HG02588 (cell line): ENCODE data around the gene C11orf91.
"Not testable (repeated sequence)": the region's sequence is repeated elsewhere in the genome, so short reads cannot be mapped to it uniquely, and the experiment has no call there.

Experiments used
- ATAC-seq: cut with Tn5 transposase; IDR thresholded peaks from one replicate; pipeline ENCODE4 v1.9.1; 2021; ENCODE audit warnings: mild to moderate bottlenecking, moderate library complexity; ENCODE audit not compliant: unreplicated experiment

C11orf91 gene

GRCh38 chr11:33700502-33701271, at the start of gene C11orf91:
Gene C11orf91, minus strand, starts transcription at chr11:33700826. Its CDS starts 86 bp downstream, at chr11:33700740.
- ATAC-seq = peak; percentile 82

- no peak for ATAC-seq
Observed at GRCh38 chr11:33747979-33748378, 47.4 kb upstream of the C11orf91 start.

GRCh38 chr11:33743291-33743690, 42.7 kb upstream of the C11orf91 start:
- no peak for ATAC-seq

- no peak for ATAC-seq
Observed at GRCh38 chr11:33742249-33742851, 41.7 kb upstream of the C11orf91 start.

GRCh38 chr11:33741806-33742205, 41.2 kb upstream of the C11orf91 start:
- ATAC-seq = no peak

GRCh38 chr11:33737362-33737821, 36.8 kb upstream of the C11orf91 start:
- ATAC-seq = no peak

- peak; percentile 56 for ATAC-seq
Observed at GRCh38 chr11:33736148-33736812, 35.7 kb upstream of the C11orf91 start, which contains the start of gene CD59. Gene CD59, minus strand, starts transcription at chr11:33736423. Its CDS starts 13,978 bp downstream, at chr11:33722445.

GRCh38 chr11:33735271-33736147, 34.9 kb upstream of the C11orf91 start:
- ATAC-seq = peak; percentile 59

- ATAC-seq = no peak
Observed at GRCh38 chr11:33734441-33735270, 34.0 kb upstream of the C11orf91 start.

GRCh38 chr11:33733980-33734379, 33.4 kb upstream of the C11orf91 start:
- no peak for ATAC-seq

- no peak for ATAC-seq
Observed at GRCh38 chr11:33731723-33732531, 31.3 kb upstream of the C11orf91 start.

- no peak for ATAC-seq
Observed at GRCh38 chr11:33730716-33731115, 30.1 kb upstream of the C11orf91 start.

GRCh38 chr11:33729072-33729664, 28.5 kb upstream of the C11orf91 start:
- not testable (repeated sequence) for ATAC-seq

- ATAC-seq = not testable (repeated sequence)
Observed at GRCh38 chr11:33727539-33727938, 26.9 kb upstream of the C11orf91 start.

- ATAC-seq = no peak
Observed at GRCh38 chr11:33725496-33725895, 24.9 kb upstream of the C11orf91 start.

GRCh38 chr11:33724644-33725035, 24.0 kb upstream of the C11orf91 start:
- no peak for ATAC-seq

GRCh38 chr11:33723238-33723881, 22.7 kb upstream of the C11orf91 start:
- no peak for ATAC-seq

GRCh38 chr11:33722590-33723234, 22.1 kb upstream of the C11orf91 start:
- peak; percentile 87 for ATAC-seq
